Prostate gland (tissue), 2 donors: ENCODE data around the gene IFRD1.
A peak's percentile ranks its signal among the peaks of the same experiment; 100 is the strongest.

ENCODE experiments used
- POLR2A ChIP-seq: fragments of 450-650 bp; IDR thresholded peaks from one replicate; pipeline ENCODE4 v1.6.1; 2016; ENCODE audit warnings: antibody characterized with exemption, mild to moderate bottlenecking
- POLR2AphosphoS5 ChIP-seq: sonication (generic); formaldehyde crosslinking; IDR thresholded peaks from one replicate; pipeline ENCODE4 v1.6.1; 2017; ENCODE audit warnings: antibody characterized with exemption
- TF ChIP-seq, protein P1 (sequence below), 4 experiments: fragments of 200-600 bp in 2 of 4; fragments of 450-650 bp in 2 of 4; sonication (generic) in 2 of 4; IDR thresholded peaks; 1 replicate in 3 of 4; 2 replicates in 1 of 4; pipeline ENCODE4 v1.5.1; 2016 to 2019; ENCODE audit warnings: antibody characterized with exemption in 4 of 4, mild to moderate bottlenecking in 2 of 4, moderate library complexity in 2 of 4

GRCh38 chr7:112462236-112462635, 12.0 kb downstream of the IFRD1 start:
- TF ChIP-seq, protein P1, sequence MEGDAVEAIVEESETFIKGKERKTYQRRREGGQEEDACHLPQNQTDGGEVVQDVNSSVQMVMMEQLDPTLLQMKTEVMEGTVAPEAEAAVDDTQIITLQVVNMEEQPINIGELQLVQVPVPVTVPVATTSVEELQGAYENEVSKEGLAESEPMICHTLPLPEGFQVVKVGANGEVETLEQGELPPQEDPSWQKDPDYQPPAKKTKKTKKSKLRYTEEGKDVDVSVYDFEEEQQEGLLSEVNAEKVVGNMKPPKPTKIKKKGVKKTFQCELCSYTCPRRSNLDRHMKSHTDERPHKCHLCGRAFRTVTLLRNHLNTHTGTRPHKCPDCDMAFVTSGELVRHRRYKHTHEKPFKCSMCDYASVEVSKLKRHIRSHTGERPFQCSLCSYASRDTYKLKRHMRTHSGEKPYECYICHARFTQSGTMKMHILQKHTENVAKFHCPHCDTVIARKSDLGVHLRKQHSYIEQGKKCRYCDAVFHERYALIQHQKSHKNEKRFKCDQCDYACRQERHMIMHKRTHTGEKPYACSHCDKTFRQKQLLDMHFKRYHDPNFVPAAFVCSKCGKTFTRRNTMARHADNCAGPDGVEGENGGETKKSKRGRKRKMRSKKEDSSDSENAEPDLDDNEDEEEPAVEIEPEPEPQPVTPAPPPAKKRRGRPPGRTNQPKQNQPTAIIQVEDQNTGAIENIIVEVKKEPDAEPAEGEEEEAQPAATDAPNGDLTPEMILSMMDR (IDR thresholded peaks at IDR 0.05) = no peak
- TF ChIP-seq POLR2A (no peak), POLR2AphosphoS5 (peak; percentile 92)
